Measurements from ENCODE around the gene SLC12A1.

The SLC12A1 gene

DNA sequence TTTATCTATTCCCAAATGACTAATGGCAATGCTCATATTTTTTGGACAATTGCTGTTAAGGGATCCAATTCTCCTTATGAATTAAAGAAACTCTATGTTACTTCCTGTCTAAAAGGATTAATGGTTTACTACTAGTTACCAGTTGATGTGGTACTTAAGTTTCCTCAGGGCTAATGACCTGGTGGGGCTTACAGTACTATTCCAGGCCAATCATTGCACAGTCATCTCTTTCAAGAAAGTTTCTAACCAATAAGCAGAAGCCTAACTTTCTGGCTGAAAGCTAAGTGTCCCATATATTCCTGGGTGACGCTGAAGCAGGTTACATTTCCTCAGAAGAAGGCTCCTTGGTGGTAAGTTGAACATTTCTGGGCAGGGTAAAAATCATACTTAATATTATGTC is at the start of gene SLC12A1:
Gene SLC12A1 (plus strand): TSS at position 322 of the 400 bp plus-strand sequence. CDS start 1,418 bp downstream, outside the sequence.
- no peak for DNase-seq

DNA sequence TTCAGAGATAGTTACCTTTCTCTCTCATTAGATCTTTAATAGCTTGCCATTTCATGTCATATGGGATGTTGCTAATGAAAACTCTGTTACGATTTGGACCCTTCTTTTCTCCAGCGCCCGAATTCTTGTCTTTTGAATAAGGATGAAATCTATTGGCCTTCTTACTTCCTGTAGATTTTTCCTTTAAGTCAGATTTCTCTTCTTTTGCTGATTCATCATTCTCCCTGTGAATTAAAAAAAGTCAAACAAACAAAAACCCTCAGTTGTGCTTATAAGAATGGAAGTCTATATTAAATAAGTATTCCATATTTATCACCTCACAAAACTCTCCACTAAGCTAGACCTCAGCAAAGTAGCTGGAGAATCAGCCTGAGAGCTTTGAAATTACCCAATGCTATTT is 37.5 kb upstream of the SLC12A1 start:
- no peak for DNase-seq

DNA sequence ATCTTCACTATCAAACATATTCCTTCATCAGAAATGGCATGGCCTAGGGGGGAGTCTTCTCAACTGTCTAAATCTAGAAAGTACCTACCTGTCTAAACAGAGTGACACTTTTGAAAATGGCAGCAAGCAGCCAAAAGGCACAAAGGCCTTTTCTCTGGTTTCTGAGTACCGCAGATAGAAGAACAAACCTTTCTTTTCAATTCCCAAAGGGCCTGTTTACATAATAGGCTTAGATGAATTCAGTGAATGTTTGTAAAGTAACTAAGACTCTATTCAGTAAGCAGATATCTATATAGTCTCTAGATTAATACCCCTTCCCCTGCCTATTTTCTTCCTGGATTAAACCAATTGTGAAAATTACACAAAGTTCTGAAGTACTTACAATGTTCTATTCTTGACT is 35.1 kb upstream of the SLC12A1 start:
- DNase-seq = no peak

DNA sequence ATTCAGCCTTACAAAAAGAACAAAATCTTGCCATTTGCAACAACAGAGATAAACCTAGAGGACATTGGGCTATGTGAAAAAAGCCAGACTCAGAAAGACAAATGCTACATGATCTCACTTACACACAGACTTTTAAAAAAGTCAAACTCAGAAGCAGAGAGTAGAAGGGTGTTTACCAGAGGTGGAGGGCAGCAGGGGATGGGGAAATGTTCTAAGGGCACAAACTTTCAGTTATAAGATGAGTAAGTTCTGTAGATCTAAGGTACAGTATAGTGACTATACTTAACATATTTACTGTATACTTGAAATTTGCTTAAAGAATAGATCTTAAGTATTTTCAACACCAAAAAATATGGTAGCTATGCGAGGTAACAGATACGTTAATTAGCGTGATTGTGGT is 31.0 kb upstream of the SLC12A1 start:
- DNase-seq = no peak

DNA sequence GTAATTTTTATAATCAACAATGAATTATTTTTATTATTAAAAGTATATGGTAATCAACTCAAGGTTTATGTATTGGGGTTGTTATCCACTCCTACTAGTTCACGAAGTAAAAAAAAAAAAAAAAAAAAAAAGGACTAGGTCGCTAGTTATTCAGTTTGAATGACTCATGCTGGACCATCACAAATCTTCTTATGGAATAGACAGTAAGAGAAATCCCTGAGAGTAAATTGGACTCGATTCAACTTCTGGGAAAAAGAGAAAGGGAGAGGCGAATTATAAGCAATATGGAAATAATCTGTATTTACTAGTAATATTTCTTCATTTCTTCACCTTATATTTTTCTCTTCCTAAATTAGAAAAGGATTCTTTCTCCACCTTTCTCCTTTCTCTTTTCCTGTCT is 30.0 kb upstream of the SLC12A1 start:
- no peak for DNase-seq

DNA sequence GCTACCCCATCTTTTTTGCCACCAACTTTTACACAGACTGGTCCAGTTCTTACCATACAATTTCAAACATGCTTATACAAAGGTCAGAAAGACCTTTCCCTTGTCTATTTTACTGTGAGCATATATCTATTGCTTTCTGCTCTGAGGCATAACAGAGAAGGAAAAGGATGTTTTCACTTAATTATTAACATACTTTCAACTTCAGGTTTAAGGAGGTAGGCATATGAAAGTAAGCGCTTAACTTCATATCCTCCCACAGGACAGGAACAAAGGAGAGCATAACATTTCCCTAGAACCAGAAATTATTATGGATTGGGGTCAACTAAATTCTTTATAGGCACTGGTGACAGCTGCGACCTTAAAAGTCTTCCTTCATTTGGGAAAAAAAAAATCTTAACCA is 29.1 kb upstream of the SLC12A1 start:
- no peak for DNase-seq

DNA sequence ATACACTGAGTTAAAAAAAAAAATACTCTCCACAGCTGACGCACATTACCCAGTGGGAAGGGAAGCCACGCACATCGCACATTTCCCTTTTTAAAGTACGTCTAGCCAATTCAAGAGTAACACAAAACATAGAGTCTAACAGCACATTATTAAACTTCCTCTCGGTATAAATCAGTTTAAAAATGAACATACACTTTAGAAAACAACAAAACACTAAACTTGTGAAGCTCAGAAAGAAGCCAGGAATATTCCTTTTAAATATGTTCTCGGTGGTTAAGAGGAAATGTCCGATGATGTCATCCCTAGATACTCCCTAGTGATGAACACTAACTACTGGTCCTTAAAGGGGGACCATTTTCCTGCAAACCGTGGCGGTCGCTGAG is 28.7 kb upstream of the SLC12A1 start:
- peak; percentile 19 for DNase-seq

DNA sequence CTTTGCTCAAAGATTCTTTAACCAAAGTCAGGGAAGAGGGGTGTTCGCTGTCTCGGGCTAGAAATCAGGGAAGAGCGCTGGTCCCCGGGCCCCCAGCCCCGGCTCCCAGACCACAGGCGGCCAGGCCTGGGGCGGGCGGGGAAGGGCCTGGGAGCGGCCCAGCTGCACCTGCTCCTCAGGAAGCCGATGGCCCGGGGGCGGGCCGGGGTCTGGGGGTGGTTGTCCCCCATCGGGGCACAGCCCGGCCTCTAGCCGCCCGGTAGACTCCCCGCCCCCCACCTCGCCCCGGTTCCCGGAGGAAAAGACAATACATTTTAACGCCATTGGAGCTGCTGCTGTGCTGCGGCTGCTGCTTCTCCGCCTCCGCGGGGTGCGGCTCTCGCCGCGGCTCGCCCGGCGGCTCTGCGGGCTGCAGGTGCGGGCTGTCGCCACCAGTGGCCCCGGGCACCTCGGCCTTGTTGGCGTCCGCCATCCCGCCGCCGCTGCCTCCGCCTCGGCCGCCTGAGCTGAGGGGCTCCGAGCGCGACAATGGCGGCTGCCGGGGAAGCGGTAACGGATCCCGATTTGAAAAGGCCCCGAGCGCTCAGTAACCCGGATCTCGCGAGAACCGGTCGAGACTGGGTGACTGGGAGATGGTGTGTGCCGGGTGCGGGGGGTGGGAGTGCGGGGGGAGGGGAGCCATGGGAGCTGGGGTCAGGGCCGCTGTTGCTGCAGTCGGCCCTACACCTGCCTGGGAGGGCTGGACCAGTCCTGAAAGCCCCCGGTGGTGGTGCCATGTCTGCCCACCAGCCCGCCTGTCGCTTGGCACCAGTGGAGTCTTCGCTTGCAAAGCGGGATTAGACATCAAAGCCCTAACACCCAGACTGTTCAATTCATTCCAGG is 28.1 kb upstream of the SLC12A1 start, which contains the start of gene MYEF2:
Gene MYEF2 (minus strand): TSS at position 530 of the 882 bp plus-strand sequence. CDS start 58 bp downstream, at position 472.
- peak; percentile 72 for DNase-seq

DNA sequence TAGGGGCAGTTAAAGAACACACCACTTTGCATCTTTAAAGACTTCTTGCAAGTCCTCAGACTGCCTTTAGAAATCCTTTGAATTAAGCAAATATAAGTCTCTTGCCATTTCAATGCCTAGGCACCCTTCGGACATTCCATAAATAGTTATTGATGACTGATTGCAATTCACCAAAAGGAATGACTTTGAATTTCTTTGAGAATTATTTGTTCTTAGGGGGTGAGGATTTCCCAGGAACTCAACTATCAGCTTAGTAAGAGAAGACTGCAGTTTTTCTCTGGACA is 27.5 kb upstream of the SLC12A1 start:
- no peak for DNase-seq

DNA sequence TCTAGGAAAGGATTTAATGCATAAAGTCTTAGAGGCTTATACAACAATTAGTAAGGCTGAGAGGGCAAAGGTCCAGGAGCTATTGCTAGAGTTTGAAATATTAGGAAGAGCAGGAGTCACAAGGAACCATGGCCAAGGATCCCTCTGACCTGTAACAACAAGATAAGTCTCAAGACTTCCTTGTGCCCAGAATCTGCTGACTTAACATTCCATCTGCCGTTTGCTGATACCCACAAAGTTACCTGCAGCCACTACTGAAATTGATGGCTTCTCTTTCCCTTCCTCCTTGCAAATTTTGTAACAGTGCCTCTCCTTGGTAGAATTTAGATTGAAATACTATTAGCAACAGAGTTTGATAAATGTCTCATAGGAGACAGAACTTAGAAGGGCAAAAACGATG is 23.4 kb upstream of the SLC12A1 start:
- DNase-seq = no peak

DNA sequence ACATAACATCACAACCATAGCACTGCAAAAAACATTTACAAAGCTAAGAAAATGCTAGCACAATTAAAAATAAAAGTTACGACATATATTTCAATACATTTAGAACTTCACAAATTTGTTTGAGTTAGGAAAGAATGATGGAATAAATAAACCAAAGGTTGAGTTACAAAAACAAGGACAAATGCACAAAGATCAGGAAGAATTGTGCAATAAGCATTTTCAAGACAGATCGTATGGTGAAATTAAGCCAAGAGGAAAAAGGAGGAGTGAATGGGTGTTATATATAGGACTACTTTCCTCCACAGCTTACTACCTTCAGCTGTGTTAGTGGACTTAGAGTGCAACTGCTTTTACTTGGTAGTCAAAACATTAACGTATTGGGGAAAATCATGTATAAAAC is 20.6 kb upstream of the SLC12A1 start:
- no peak for DNase-seq

DNA sequence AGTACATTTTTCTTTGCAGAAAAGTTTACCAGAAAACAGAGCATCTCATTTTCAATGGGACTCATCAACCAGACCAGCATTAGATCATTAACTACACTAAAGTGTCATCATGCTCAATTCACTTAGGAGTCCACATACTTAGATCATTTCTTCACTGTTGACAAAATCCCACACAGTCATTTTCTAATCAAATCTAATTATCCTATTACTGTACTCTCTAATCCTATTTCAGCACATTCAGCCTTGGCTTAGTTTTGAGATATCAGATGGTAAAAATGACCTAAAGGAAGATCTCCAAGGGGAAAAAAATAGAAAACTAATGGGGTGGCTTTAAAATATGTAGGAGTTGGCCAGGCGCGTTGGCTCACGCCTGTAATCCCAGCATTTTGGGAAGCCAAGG is 19.8 kb upstream of the SLC12A1 start:
- no peak for DNase-seq

DNA sequence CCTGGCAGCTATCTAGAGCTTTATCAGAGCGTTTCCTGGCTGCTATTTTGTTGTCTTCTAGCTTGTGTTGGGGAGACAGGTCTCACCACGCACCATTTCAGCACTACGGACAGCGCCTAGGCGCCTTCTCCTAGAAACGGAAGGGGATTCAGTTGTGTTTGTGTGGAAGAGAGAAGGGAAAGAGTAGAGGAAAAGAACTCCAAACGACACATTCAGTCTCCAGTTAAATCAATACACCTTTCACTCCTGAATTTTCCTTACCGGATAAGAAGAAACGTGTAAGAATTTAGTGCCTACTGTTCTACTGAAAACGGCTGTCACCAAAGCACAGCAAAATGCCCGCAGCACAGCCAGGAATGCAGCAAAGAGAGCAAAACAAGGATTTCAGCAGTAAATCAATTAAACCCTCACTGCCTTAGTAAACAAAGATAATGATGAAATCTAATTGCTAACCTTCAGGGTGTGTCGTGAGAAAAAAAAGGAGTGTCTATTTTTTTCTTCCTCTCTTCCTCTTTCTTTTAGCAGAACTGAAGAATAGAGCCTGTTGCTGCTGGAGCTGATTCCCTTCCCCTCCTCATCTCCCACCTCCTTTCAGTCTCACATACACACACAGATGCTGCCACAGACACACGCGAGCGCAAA is 15.0 kb upstream of the SLC12A1 start:
- no peak for DNase-seq

DNA sequence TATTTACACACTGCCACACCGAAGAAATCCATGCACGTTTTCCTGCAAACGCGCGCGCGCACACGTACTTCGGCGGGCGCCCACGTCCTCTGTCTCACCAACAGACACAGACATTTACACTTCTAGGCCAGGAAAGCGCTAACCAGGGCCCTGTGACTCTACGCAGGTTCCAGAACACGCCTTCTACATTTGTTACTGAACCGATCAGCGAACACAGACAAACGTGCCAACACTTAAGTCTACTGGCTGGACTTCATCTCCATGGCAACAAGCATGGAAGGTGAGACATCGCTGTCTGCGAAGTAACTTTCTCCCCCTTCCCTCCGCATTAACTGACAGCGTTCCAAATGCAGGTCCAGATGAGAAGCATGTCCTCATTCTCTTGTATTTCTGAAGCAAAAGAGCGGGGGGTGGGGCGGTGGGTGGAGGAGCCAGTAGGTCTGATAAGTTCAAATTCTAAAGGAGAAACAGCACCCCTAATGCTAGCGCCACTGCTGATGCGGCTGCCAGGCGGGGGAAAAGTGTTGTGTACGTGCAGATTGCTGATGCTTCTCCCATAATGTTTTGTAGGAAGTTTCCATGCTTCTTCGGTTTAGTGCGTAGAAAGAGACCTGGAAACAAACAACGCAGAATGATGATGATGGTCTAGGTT is 14.4 kb upstream of the SLC12A1 start, which contains the start of gene CTXN2:
Gene CTXN2 (plus strand): TSS at position 92 of the 652 bp plus-strand sequence. CDS start 9,636 bp downstream, outside the sequence.
- no peak for DNase-seq

DNA sequence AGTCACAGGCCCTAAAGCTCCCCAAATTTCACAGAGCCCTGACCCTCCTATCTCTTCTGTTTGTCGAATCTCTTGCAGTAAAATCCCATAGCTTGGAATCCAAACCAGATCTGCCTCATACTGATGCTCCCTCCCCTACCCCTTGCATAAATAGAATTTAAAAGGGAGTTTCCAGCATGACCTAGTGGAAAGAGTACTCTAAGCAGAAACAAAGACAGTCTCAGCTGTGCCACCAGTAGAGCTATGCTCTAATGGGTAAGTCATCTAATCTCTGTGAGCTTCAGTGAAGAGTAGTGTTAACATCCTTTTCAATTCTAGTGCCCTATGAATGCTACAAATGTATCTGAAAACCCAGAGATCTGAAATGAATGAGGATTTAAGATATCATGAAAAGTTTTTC is 4.0 kb upstream of the SLC12A1 start:
- no peak for DNase-seq

DNA sequence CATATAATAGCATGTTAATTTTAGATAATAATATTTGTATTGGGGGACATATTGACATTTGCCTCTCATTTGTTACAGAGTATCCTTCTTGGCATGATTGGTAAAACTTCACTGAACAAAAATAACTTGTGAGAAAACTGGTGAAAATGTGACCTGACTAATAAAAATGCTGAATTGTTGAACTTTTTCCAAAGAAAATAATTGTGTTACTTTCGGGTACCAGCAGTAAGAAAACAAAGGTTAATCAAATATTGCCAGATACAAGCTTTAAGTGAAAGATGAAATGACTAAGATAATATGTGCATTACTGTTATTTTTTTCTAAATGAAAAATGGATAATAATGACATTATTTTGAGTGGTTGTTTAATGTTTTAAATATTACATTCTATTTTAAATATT is 15.2 kb downstream of the SLC12A1 start:
- no peak for DNase-seq

DNA sequence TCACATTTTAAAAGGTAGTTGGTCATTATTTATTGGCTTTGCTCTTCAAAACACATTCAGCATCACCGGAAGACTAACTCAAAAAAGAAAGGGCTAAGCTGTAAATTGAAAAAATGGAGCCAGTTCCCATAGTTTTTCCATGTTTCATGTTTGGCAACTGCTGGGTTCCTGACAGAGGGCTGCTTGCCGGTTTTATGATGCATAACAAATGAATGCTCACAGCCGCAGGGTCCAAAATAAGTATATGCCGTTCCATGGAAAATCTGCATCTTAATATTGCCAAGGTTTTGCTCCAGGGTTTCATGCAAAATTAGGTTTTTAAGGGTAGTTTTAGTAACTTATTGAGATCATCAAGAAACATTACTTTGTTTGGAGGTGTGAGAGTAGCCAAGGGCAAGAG is 15.8 kb downstream of the SLC12A1 start:
- no peak for DNase-seq

DNA sequence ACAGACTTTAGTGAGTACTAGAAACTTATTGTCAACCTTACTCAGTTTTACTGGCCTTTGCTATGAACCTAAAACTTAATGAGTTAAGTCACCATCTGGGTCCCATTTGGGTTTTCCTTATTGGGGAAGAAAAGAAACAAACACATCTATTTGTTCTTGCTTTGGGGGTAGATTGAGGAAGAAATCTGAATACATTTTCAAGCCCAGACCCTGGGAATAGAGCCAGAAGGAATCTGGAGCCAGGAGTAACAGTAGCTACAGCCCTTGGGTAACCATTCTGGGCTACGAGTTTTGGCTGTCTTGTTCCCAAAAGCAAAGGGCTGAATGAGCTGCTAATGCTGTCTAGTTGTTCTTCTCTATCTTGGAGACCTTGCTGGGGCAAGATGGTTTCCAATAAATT is 16.5 kb downstream of the SLC12A1 start:
- DNase-seq = no peak

DNA sequence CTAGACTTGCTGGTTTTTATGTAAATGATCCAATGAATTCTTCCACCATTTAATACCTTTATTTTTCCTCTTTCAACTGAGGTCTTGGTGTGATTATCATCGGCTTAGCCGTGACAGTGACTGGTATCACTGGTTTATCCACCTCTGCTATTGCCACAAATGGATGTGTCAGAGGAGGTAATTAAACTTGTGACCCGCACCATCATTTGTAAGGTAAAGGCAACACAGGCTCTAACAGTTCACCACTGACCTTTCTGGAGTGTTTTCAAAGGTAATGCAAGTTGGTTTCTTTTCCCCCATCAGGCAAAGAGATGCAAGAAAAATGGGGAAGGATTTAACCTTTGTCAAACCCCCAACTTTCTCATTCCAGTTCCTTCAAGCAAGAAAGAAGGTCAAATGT is 19.7 kb downstream of the SLC12A1 start:
- DNase-seq = no peak

DNA sequence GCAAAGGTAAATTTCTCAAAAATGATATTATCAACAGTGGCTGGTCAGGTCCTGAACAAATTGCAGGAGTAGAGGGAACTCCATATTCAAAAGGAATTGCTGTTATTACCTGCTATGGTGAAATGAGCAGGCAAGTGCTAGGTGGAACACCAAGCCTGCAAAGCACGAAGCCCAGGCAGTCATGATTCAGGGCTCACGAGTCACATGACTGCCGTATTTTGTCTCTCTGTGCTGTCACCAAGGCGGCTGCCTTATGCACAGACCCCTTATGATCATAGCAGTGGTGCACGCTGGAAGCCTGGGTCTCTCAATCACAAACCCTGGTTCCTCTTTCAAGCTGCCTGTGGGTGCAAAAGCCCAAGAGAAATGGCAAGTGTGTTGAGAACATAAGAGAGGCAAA is 24.4 kb downstream of the SLC12A1 start:
- no peak for DNase-seq

DNA sequence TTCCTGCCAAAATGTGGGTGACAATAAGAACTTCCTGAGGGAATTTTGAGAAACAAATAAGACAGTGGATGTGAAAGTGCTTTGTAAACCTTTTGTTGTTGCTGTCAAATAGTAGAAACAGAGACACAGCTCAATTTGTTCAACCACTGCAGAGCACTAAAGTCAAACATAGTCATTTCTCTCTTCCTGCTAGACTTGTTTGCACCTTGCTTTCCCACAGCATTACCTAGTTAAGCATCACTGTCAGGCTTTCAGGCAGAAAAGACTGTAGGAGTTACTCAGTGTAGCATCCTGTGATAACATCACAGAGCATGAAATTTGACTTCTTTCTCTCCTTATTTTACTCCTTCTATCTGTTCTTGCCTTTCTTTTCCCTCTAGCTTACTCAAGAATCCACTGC is 27.1 kb downstream of the SLC12A1 start:
- DNase-seq = no peak

DNA sequence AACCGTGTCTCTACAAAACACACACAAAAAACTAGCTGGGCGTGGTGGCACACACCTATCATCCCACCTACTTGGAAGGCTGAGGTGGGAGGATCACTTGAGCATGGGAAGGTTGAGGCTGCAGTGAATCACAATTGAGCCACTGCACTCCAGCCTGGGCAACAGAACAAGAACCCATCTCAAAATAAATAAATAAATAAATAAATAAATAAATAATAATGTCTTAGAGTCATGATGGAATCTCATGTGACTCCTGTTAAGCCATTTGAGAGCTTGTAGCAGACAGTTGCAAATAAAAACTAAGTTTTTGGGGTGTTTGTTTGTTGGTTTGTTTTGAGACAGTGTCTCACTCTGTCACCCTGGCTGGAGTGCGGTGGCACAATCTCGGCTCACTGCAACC is 33.2 kb downstream of the SLC12A1 start:
- no peak for DNase-seq

DNA sequence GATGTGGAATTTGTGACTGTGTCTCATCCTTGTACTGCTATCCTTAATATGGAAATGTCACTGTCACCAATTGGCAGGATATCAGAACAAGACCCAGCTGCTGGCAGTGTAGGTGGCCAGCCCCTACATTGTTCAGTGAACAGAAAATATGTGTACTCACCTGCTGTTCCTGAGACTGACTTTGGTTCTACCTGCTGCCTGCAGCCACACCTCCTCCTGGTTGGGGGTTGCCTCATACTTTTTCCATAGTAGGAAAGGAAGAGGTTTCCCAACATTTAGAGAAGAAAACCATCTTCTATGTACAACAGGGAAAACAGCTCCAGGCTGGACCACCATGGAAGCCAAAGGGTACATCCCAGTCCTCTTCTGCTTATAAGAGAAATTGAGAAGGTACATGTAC is 35.9 kb downstream of the SLC12A1 start:
- no peak for DNase-seq

DNA sequence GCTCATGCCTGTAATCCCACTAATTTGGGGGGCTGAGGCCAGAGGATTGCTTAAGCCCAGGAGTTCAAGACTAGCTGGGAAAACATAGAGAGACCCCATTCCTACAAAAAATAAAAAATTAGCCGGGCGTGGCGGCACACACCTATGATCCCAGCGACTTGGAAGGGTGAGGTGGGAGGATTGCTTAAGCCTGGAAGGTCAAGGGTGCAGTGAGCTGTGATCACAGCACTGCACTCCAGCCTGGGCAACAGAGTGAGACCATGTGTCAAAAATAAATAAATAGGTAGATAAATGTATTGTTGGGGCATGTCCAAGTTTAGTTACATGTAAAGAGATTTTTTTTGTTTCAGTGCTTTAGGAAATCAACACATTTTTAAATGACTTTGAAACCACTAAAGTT is 36.4 kb downstream of the SLC12A1 start:
- DNase-seq = no peak

Measured in CD4-positive, alpha-beta T cell treated with Interleukin-15 for 1 hour (primary cell).